ENCODE results near the gene NFKBIL1.
A peak's percentile ranks its signal among the peaks of the same experiment; 100 is the strongest.

DNA sequence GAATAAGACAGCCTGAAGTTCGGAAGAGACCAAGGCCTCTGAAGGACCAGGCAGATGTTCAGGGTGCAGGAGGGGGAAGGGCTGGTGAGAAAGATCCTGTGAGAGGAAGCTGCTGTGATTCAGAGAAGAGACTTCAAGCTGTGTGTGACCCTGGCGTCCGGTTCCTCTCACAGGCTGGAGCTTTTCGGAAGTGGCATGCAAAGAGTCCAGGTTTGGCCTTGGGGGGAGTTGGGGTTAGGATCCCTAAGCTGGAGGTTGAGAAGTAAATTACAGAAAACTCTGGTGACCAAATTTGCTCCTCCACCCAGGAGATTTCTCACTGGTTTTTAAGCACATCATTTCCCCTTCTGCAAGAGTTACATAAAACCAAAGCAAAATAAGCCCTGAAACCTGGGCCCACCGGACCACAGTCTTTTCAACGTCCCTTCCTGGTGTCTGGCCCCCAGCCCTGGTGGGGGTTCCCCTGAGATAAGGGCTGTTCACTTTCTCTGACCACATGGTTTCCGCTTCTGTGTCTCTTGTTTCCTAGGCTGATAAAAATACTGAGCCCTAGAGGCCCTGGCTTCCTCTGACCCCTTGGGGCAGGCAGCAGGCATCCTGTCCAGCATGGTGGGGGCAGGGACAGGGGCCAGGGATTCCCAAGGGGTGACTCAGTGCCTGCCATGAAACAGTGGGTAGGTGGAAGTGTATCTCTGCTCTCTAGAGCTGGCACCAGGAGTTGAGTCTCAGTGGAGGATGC lies 12.7 kb downstream of the NFKBIL1 start:
- TF ChIP-seq, protein P1, sequence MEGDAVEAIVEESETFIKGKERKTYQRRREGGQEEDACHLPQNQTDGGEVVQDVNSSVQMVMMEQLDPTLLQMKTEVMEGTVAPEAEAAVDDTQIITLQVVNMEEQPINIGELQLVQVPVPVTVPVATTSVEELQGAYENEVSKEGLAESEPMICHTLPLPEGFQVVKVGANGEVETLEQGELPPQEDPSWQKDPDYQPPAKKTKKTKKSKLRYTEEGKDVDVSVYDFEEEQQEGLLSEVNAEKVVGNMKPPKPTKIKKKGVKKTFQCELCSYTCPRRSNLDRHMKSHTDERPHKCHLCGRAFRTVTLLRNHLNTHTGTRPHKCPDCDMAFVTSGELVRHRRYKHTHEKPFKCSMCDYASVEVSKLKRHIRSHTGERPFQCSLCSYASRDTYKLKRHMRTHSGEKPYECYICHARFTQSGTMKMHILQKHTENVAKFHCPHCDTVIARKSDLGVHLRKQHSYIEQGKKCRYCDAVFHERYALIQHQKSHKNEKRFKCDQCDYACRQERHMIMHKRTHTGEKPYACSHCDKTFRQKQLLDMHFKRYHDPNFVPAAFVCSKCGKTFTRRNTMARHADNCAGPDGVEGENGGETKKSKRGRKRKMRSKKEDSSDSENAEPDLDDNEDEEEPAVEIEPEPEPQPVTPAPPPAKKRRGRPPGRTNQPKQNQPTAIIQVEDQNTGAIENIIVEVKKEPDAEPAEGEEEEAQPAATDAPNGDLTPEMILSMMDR (IDR thresholded peaks at IDR 0.05) = no peak
- TF ChIP-seq POLR2AphosphoS5 (IDR thresholded peaks at IDR 0.05) (peak in 2 of 4 donors; percentile 24 to 48), POLR2A (IDR thresholded peaks at IDR 0.05) (no peak), EP300 (IDR thresholded peaks at IDR 0.05) (no peak)
